HG03457 (cell line): ENCODE results near the gene FAM43A.

Source experiments
- ATAC-seq: cut with Tn5 transposase; IDR thresholded peaks from one replicate; pipeline ENCODE4 v1.9.1; 2021; ENCODE audit warnings: moderate number of reproducible peaks; ENCODE audit not compliant: unreplicated experiment

The FAM43A gene

GRCh38 chr3:194675081-194675640 is 10.5 kb upstream of the FAM43A start:
- ATAC-seq, result no peak

- no peak for ATAC-seq
Observed at GRCh38 chr3:194675680-194676079, 10.0 kb upstream of the FAM43A start.

- ATAC-seq, result no peak
Observed at GRCh38 chr3:194676471-194676870, 9.2 kb upstream of the FAM43A start.

GRCh38 chr3:194680888-194681615 is 4.6 kb upstream of the FAM43A start:
- no peak for ATAC-seq

GRCh38 chr3:194682189-194682693 is 3.4 kb upstream of the FAM43A start:
- no peak for ATAC-seq

GRCh38 chr3:194682694-194683310 is 2.9 kb upstream of the FAM43A start:
- peak; percentile 33 for ATAC-seq

- ATAC-seq, result no peak
Observed at GRCh38 chr3:194683380-194683779, 2.3 kb upstream of the FAM43A start.

GRCh38 chr3:194685065-194685717 is 492 bp upstream of the FAM43A start:
- no peak for ATAC-seq

- ATAC-seq, result no peak
Observed at GRCh38 chr3:194686414-194686815, 732 bp downstream of the FAM43A start.

- no peak for ATAC-seq
Observed at GRCh38 chr3:194686816-194687637, 1.3 kb downstream of the FAM43A start.

GRCh38 chr3:194687638-194688199 is 2.0 kb downstream of the FAM43A start:
- ATAC-seq, result no peak

- ATAC-seq, result no peak
Observed at GRCh38 chr3:194688200-194688740, 2.6 kb downstream of the FAM43A start.

GRCh38 chr3:194688946-194689345 is 3.3 kb downstream of the FAM43A start:
- no peak for ATAC-seq

- ATAC-seq, result no peak
Observed at GRCh38 chr3:194689493-194689944, 3.8 kb downstream of the FAM43A start.

- no peak for ATAC-seq
Observed at GRCh38 chr3:194690501-194691372, 5.1 kb downstream of the FAM43A start.

GRCh38 chr3:194691481-194692283 is 6.0 kb downstream of the FAM43A start:
- ATAC-seq, result peak; percentile 52

- no peak for ATAC-seq
Observed at GRCh38 chr3:194696702-194697101, 11.0 kb downstream of the FAM43A start.

GRCh38 chr3:194702545-194702944 is 16.9 kb downstream of the FAM43A start:
- no peak for ATAC-seq
